ENCODE measurements around the gene ALDH2. TPM values are rescaled to one million over a fixed set of nuclear protein-coding genes. Genes with fewer than 3 reads are reported as not detected.
"Not testable (repeated sequence)": the region's sequence is repeated elsewhere in the genome, so short reads cannot be mapped to it uniquely, and the experiment has no call there.

Gene ALDH2
- 1 to 10 TPM; 3.2 to 3.8 TPM for total RNA-seq

DNA sequence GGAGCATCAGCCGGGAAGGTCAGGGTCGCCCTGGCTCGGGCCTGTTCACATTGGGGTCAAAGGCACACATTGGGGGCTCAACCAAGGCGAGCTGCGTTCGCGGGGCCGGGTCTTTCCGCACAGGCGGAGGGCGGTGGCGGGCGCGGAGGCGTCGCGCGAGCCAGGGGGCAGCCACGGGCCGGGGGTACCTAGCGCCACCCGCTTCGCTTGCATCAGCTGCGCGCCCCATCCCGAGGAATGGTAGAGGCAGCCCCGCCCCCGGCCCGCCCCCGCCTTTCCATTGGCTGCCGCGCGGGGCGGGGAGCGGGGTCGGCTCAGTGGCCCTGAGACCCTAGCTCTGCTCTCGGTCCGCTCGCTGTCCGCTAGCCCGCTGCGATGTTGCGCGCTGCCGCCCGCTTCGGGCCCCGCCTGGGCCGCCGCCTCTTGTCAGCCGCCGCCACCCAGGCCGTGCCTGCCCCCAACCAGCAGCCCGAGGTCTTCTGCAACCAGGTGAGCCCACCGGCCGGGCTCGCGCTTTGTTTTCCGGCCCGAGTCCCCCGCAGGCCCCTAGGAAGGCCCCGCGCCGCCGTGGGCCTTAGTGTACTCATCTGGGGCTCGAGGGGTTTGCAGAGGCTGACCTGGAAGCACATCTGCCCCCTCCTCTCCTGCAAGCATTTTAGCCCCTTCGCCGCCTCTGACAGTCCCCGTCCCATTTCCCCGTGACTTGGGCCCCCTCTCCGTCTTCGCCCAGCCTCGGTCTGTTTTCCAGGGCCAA lies at the start of gene ALDH2:
Gene ALDH2, plus strand, starts transcription at position 326 of the 754 bp plus-strand sequence. Its CDS starts 50 bp downstream, at position 376.
- TF ChIP-seq, protein P1, sequence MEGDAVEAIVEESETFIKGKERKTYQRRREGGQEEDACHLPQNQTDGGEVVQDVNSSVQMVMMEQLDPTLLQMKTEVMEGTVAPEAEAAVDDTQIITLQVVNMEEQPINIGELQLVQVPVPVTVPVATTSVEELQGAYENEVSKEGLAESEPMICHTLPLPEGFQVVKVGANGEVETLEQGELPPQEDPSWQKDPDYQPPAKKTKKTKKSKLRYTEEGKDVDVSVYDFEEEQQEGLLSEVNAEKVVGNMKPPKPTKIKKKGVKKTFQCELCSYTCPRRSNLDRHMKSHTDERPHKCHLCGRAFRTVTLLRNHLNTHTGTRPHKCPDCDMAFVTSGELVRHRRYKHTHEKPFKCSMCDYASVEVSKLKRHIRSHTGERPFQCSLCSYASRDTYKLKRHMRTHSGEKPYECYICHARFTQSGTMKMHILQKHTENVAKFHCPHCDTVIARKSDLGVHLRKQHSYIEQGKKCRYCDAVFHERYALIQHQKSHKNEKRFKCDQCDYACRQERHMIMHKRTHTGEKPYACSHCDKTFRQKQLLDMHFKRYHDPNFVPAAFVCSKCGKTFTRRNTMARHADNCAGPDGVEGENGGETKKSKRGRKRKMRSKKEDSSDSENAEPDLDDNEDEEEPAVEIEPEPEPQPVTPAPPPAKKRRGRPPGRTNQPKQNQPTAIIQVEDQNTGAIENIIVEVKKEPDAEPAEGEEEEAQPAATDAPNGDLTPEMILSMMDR (IDR thresholded peaks at IDR 0.05) = no peak
- H3K27ac Mint-ChIP-seq = peak within 1 kb of the TSS; percentile 35
- H3K27me3 Mint-ChIP-seq = peaks cover 23% of the 10 kb centered on the region
- ChIA-PET CTCF (no interaction called here), POLR2A (no interaction called here)
- H3K36me3 Mint-ChIP-seq (ENCODE audit: low read depth) = no peaks in the 10 kb centered on the region
- no peaks in the 10 kb centered on the region for H3K9me3 Mint-ChIP-seq
- peak within 1 kb of the TSS; percentile 73 for H3K4me3 Mint-ChIP-seq
- DNase-seq (peak; percentile 41), ATAC-seq (peak; percentile 70)
- peaks cover 12% of the 10 kb centered on the region for H3K4me1 Mint-ChIP-seq (ENCODE audit: low read depth)
- intact Hi-C loops (cut with micrococcal nuclease) = no loop called here

DNA sequence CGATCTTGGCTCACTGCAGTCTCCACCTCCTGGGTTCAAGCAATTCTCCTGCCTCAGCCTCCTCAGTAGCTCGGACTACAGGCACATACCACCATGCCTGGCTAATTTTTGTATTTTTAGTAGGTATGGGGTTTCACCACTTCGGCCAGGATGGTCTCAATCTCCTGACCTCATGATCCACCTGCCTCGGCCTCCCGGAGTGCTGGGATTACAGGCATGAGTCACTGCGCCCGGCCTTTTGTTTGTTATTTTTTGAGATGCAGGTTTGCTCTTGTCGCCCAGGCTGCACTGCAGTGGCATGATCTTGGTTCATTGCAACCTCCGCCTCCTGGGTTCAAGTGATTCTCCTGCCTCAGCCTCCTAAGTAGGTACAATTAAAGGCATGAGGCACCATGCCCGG lies 47.4 kb upstream of the ALDH2 start:
- CTCF ChIA-PET; POLR2A ChIA-PET; H3K27ac Mint-ChIP-seq; H3K4me3 Mint-ChIP-seq; DNase-seq; H3K4me1 Mint-ChIP-seq (ENCODE audit: low read depth); H3K27me3 Mint-ChIP-seq; intact Hi-C loops (cut with micrococcal nuclease); ATAC-seq; H3K9me3 Mint-ChIP-seq: not testable (repeated sequence)
- peaks cover 19% of the 10 kb centered on the region for H3K36me3 Mint-ChIP-seq (ENCODE audit: low read depth)

DNA sequence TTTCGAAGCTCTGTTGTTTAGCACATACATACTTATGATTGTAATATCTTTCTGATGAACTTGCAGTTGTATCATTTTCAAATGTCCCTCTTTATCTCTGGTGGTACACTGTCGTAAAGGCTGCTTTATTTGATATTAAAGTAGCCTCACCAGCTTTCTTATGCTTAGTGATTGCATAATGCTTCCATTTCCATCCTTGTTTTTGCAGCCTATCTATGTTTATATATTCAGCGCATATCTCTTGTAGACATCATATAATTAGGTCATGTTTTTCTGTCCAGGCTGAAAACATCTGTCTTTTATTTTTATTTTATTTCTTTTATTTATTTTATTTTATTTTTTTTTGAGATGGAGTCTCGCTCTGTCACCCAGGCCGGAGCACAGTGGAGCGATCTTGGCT lies 46.3 kb upstream of the ALDH2 start:
- H3K27me3 Mint-ChIP-seq = no peaks in the 10 kb centered on the region
- ChIA-PET POLR2A (no interaction called here), CTCF (no interaction called here)
- no peak overlapping the region for H3K27ac Mint-ChIP-seq
- DNase-seq = no peak
- peaks cover 19% of the 10 kb centered on the region for H3K36me3 Mint-ChIP-seq (ENCODE audit: low read depth)
- intact Hi-C loops (cut with micrococcal nuclease) = no loop called here
- no peak overlapping the region for H3K4me3 Mint-ChIP-seq
- no peak for ATAC-seq
- H3K9me3 Mint-ChIP-seq = no peaks in the 10 kb centered on the region
- H3K4me1 Mint-ChIP-seq (ENCODE audit: low read depth) = no peaks in the 10 kb centered on the region
- TF ChIP-seq, protein P1 (IDR thresholded peaks at IDR 0.05) = no peak

DNA sequence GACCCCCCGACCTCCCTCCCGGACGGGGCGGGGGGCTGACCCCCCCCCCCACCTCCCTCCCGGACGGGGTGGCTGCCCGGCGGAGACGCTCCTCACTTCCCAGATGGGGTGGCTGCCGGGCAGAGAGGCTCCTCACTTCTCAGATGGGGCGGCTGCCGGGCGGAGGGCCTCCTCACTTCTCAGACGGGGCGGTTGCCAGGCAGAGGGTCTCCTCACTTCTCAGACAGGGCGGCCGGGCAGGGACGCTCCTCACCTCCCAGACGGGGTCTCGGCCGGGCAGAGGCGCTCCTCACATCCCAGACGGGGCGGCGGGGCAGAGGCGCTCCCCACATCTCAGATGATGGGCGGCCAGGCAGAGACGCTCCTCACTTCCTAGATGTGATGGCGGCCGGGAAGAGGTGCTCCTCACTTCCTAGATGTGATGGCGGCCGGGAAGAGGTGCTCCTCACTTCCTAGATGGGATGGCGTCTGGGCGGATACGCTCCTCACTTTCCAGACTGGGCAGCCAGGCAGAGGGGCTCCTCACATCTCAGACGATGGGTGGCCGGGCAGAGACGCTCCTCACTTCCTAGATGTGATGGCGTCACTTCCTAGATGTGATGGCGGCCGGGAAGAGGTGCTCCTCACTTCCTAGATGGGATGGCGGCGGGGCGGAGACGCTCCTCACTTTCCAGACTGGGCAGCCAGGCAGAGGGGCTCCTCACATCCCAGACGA lies 42.9 kb upstream of the ALDH2 start:
- POLR2A ChIA-PET; H3K4me1 Mint-ChIP-seq (ENCODE audit: low read depth); CTCF ChIA-PET; H3K27me3 Mint-ChIP-seq; H3K9me3 Mint-ChIP-seq; DNase-seq; H3K4me3 Mint-ChIP-seq; H3K27ac Mint-ChIP-seq; ATAC-seq; intact Hi-C loops (cut with micrococcal nuclease): not testable (repeated sequence)
- H3K36me3 Mint-ChIP-seq (ENCODE audit: low read depth) = peaks cover 16% of the 10 kb centered on the region

DNA sequence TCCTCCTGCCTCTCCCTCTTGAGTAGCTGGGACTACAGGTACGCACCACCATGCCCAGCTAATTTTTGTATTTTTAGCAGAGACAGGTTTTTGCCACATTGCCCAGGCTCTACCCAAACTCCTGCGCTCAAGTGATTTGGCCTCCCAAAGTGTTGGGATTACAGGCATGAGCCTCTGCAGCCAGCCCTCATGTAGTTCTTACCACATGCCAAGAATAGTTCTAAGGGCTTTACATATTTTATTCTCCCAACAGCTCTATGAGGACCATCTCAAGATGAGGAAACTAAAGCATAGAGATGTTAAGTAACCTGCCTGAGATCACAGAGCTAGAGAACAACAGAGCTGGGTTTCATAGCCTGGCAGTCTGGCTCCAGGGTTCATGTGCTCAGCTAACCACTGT lies 37.9 kb upstream of the ALDH2 start:
- Mint-ChIP-seq H3K36me3 (ENCODE audit: low read depth) (peaks cover 17% of the 10 kb centered on the region), H3K27ac (no peak overlapping the region), H3K9me3 (no peaks in the 10 kb centered on the region), H3K27me3 (no peaks in the 10 kb centered on the region), H3K4me3 (no peak overlapping the region), H3K4me1 (ENCODE audit: low read depth) (no peaks in the 10 kb centered on the region)
- CTCF ChIA-PET = no interaction called here
- no peak for ATAC-seq
- DNase-seq = no peak
- intact Hi-C loops (cut with micrococcal nuclease) = no loop called here
- POLR2A ChIA-PET = interaction anchor here (0.5 to 1.2 kb wide), 2 partner anchors 16 to 1278 kb away, joined by 3 to 4 read pairs; no protein-coding TSS in a partner anchor
- TF ChIP-seq, protein P1 (IDR thresholded peaks at IDR 0.05) = no peak

DNA sequence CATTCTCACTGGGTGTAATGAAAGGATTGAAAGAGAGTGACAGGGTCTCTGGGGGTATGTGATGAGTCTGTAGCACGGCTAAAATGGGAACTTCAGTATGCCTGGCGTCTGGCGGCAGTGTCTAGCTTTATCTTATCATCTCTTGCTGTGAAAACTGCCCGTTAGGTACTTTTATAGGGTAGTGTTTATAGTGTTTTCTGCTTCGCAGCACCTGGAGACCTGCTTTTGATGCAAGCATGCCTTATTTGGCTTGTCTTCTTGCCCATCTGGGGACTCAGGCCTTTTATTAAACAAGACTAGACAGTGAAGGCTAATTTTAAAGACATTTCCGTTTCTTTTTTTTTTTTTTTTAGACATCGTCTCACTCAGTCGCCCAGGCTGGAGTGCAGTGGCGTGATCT lies 36.3 kb upstream of the ALDH2 start:
- CTCF ChIA-PET = no interaction called here
- intact Hi-C loops (cut with micrococcal nuclease) = no loop called here
- Mint-ChIP-seq H3K9me3 (no peaks in the 10 kb centered on the region), H3K27ac (no peak overlapping the region), H3K4me3 (no peak overlapping the region), H3K36me3 (ENCODE audit: low read depth) (peaks cover 13% of the 10 kb centered on the region), H3K4me1 (ENCODE audit: low read depth) (no peaks in the 10 kb centered on the region), H3K27me3 (no peaks in the 10 kb centered on the region)
- POLR2A ChIA-PET = interaction anchor here (0.6 kb wide), 1 partner anchor 262 kb away, joined by 3 read pairs; no protein-coding TSS in a partner anchor
- no peak for ATAC-seq
- no peak for DNase-seq
- TF ChIP-seq, protein P1 (IDR thresholded peaks at IDR 0.05) = no peak

All from activated CD8-positive, alpha-beta T cell treated with anti-CD3 and anti-CD28 coated beads for 36 hours (primary cell).